Stimulated activated CD8-positive, alpha-beta memory T cell treated with anti-CD3 and anti-CD28 coated beads, Interleukin-15, amount 100 ng/mL, for 48 hours (primary cell): ENCODE measurements around the gene INF2.

ENCODE experiments used
- DNase-seq, 2 donors: peaks; one replicate each; pipeline ENCODE4 v3.0.0-alpha.2; 2020; ENCODE audit warnings: low read depth in 2 of 2

Gene INF2

GRCh38 chr14:104689881-104690711 is 678 bp downstream of the INF2 start:
- no peak for DNase-seq

GRCh38 chr14:104690861-104691455 is 1.5 kb downstream of the INF2 start:
- DNase-seq, result no peak

- no peak for DNase-seq
Measured at GRCh38 chr14:104691546-104692260, 2.3 kb downstream of the INF2 start.

GRCh38 chr14:104692261-104692938 is 3.0 kb downstream of the INF2 start:
- DNase-seq, result no peak

- DNase-seq, result no peak
Measured at GRCh38 chr14:104692939-104693315, 3.5 kb downstream of the INF2 start.

- no peak for DNase-seq
Measured at GRCh38 chr14:104693482-104694431, 4.3 kb downstream of the INF2 start.

GRCh38 chr14:104694475-104694950 is 5.1 kb downstream of the INF2 start:
- no peak for DNase-seq

- no peak for DNase-seq
Measured at GRCh38 chr14:104694991-104695659, 5.7 kb downstream of the INF2 start.

- no peak for DNase-seq
Measured at GRCh38 chr14:104695660-104696000, 6.2 kb downstream of the INF2 start.

GRCh38 chr14:104696671-104697316 is 7.4 kb downstream of the INF2 start:
- no peak for DNase-seq

GRCh38 chr14:104697317-104697703 is 7.9 kb downstream of the INF2 start:
- DNase-seq, result no peak

- DNase-seq, result no peak
Measured at GRCh38 chr14:104697892-104698583, 8.6 kb downstream of the INF2 start.

GRCh38 chr14:104698688-104699425 is 9.4 kb downstream of the INF2 start:
- no peak for DNase-seq

- DNase-seq, result no peak
Measured at GRCh38 chr14:104699426-104699748, 10.0 kb downstream of the INF2 start.

GRCh38 chr14:104700225-104700651 is 10.8 kb downstream of the INF2 start:
- DNase-seq, result no peak

GRCh38 chr14:104700747-104701217 is 11.4 kb downstream of the INF2 start:
- no peak for DNase-seq

GRCh38 chr14:104701383-104702076 is 12.1 kb downstream of the INF2 start:
- DNase-seq, result no peak

GRCh38 chr14:104702106-104702505 is 12.7 kb downstream of the INF2 start:
- no peak for DNase-seq
